Mucosa of rectum (tissue), 2 donors: ENCODE data around the gene DENND6A.

Experiments used
- H3K27ac ChIP-seq, 2 donors: one replicate each; pipeline ENCODE4 v1.7.0; 2013; ENCODE audit warnings: inconsistent platforms in 2 of 2, low read depth in 2 of 2, low read length in 2 of 2
- H3K27me3 ChIP-seq, 2 donors: one replicate each; pipeline ENCODE4 v1.7.0; 2013; ENCODE audit warnings: low read length in 2 of 2; ENCODE audit not compliant: control insufficient read depth in 2 of 2, insufficient read depth in 2 of 2
- H3K36me3 ChIP-seq, 2 donors: one replicate each; pipeline ENCODE4 v1.7.0; 2013; ENCODE audit warnings: low read length in 2 of 2; ENCODE audit not compliant: control insufficient read depth in 2 of 2, insufficient read depth in 2 of 2
- H3K4me1 ChIP-seq, 2 donors: one replicate each; pipeline ENCODE4 v1.7.0; 2013; ENCODE audit warnings: low read length in 2 of 2, mild to moderate bottlenecking in 1 of 2; ENCODE audit not compliant: control insufficient read depth in 2 of 2, insufficient read depth in 2 of 2
- H3K4me3 ChIP-seq, 2 donors: one replicate each; pipeline ENCODE4 v1.7.0; 2013; ENCODE audit warnings: low read length in 2 of 2
- H3K9ac ChIP-seq, 2 donors: one replicate each; pipeline ENCODE4 v1.7.0; 2013; ENCODE audit warnings: low read length in 2 of 2, low read depth in 1 of 2, mild to moderate bottlenecking in 1 of 2
- H3K9me3 ChIP-seq, 2 donors: one replicate each; pipeline ENCODE4 v1.7.0; 2013; ENCODE audit warnings: low read length in 2 of 2; ENCODE audit not compliant: control insufficient read depth in 2 of 2
- donor health status: healthy.
- donor health status: Normal muscosa, but diverticular disease.

Gene DENND6A, protein sequence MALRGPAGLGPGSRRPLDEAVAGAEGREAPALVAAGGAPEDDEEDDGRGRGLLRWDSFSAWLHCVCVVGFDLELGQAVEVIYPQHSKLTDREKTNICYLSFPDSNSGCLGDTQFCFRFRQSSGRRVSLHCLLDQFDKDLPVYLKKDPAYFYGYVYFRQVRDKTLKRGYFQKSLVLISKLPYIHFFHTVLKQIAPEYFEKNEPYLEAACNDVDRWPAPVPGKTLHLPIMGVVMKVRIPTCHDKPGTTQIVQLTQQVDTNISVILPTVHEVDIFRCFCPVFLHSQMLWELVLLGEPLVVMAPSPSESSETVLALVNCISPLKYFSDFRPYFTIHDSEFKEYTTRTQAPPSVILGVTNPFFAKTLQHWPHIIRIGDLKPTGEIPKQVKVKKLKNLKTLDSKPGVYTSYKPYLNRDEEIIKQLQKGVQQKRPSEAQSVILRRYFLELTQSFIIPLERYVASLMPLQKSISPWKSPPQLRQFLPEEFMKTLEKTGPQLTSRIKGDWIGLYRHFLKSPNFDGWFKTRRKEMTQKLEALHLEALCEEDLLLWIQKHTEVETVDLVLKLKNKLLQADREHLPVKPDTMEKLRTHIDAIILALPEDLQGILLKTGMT

DNA sequence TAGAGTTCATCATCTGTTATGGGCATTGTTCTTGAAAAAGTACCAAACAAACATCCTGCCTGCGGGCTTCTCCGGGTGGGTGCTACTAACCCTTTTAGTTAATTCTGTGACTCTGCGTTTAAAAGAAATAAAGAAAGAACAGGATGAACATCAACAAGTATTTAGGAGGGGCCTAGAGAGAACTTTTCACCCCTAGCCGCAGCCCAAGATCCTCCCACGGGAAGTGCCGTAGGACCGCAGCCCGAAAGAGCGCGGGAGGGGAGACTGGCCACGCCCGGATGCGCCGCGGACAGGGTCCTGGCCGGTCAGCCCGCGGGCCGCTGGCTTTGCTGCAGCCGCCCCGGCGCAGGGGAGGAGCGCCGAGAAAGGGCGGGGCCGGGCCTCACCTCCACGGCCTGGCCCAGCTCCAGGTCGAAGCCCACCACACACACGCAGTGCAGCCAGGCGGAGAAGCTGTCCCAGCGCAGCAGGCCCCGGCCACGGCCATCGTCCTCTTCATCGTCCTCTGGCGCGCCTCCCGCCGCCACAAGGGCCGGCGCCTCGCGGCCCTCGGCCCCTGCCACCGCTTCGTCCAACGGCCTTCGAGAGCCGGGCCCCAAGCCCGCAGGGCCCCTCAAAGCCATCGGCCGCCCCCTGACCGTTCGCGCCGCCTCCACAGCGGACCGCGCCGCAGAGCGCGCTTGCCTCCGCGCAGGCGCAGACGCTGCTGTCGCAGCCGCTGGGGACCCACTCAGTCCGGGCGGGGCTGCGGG is at the start of gene DENND6A:
Gene DENND6A, minus strand, starts transcription at position 682 of the 752 bp plus-strand sequence. Its CDS starts 59 bp downstream, at position 623.
- Histone ChIP-seq H3K9ac (peak within 1 kb of the TSS; percentile 93 to 99), H3K9me3 (no peaks in the 10 kb centered on the region), H3K4me1 (peaks cover 8 to 10% of the 10 kb centered on the region in 2 donors), H3K27ac (peak within 1 kb of the TSS; percentile 98), H3K4me3 (peak within 1 kb of the TSS; percentile 81 to 91), H3K27me3 (no peaks in the 10 kb centered on the region), H3K36me3 (no peaks in the 10 kb centered on the region)

DNA sequence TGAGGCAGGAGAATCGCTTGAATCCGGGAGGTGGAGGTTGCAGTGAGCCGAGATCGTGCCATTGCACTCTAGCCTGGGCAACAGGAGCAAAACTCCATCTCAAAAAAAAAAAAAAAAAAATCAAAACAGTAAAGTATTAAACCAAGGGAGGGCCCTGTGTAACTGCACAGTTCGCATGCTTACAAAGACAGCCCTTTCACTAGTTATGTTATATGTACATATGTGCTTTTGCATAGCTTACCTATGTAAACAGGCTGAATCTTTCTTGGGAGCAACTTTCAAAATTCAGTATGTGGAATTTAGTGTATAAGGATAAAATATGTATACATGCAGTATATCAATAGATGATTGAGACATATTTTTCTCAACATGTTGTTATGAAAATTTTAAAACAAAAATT is 47.1 kb upstream of the DENND6A start:
- no peaks in the 10 kb centered on the region for H3K4me1 ChIP-seq
- H3K36me3 ChIP-seq = no peaks in the 10 kb centered on the region
- H3K27ac ChIP-seq = no peak overlapping the region
- H3K27me3 ChIP-seq = no peaks in the 10 kb centered on the region
- no peaks in the 10 kb centered on the region for H3K9me3 ChIP-seq
- no peak overlapping the region for H3K4me3 ChIP-seq
- no peak overlapping the region for H3K9ac ChIP-seq

DNA sequence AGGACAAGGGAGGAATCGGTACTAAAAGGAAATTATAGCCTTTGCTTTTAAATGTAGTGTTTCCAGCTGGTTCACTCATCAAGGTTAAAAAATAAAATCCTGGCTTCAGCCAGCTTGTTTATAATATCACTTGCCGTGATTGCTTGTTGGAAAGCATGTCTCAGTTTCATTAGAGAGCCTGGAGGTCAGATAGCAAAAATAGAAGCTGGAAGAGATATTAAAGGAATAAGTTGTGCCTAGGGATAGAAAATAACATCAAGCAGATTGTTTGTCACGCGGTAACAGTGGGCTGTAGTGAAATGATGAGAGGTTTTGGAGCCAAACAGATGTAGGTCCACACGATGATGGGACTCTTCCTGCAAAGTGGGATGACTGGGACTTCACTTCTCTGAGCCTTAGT is 45.5 kb upstream of the DENND6A start:
- Histone ChIP-seq H3K27ac (no peak overlapping the region), H3K4me1 (no peaks in the 10 kb centered on the region), H3K27me3 (no peaks in the 10 kb centered on the region), H3K9me3 (no peaks in the 10 kb centered on the region), H3K9ac (no peak overlapping the region), H3K36me3 (no peaks in the 10 kb centered on the region), H3K4me3 (no peak overlapping the region)

DNA sequence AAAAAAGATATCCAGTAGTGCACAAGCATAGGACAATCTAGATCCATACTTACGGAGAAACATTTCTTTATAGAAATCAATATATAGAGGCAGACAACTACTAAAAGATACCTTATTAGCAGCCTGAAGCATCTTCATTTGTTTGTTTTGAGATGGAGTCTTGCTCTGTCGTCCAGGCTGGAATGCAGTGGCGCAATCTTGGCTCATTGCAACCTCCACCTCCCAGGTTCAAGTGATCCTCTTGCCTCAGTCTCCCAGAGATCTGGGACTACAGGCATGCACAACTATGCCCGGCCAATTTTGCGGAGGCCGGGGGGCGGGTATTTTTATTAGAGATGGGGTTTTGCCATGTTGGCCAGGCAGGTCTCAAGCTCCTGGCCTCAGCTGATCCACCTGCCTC is 45.0 kb upstream of the DENND6A start:
- H3K4me1 ChIP-seq = no peaks in the 10 kb centered on the region

DNA sequence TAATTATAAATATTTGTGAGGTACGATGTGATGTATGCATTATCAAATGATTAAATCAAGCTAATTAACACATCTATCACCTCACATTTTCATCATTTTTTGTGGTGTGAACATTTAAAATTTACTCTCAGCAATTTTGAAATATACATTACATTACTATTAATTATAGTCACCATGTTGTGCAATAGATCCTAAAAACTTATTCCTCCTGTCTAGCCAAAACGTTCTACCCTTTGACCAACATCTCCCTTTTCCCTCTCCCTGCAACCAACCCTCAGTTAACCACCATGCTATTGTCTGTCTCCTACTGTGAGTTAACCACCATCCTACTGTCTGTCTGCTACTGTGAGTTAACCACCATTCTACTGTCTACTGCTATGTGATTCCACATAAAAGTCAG is 42.5 kb upstream of the DENND6A start:
- Histone ChIP-seq H3K27me3 (no peaks in the 10 kb centered on the region), H3K9me3 (no peaks in the 10 kb centered on the region), H3K4me1 (no peaks in the 10 kb centered on the region), H3K4me3 (no peak overlapping the region), H3K27ac (no peak overlapping the region), H3K36me3 (no peaks in the 10 kb centered on the region), H3K9ac (no peak overlapping the region)

More for the DNA sequence above, 45.0 kb upstream of the DENND6A start:
- Histone ChIP-seq H3K27ac (no peak overlapping the region), H3K27me3 (no peaks in the 10 kb centered on the region), H3K36me3 (no peaks in the 10 kb centered on the region), H3K9ac (no peak overlapping the region), H3K4me3 (no peak overlapping the region), H3K9me3 (no peaks in the 10 kb centered on the region)

DNA sequence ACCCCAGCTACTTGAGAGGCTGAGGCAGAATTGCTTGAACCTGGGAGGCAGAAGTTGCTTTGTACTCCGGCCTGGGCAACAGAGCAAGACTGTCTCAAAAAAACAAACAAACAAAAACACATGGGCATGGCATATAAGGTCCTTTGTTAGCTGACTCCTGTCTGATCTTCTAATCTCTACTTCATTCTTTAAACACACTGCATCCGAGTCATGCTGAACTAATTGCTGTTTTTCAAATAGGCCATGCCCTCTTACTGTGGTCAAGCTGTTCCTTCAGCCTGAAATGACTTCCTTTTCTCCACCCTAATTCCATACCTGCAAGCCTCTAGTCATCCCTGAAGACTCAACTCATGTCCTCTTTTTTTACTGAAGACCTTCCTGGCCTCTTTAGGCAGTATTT is 40.9 kb upstream of the DENND6A start:
- Histone ChIP-seq H3K9me3 (no peaks in the 10 kb centered on the region), H3K27me3 (no peaks in the 10 kb centered on the region), H3K27ac (no peak overlapping the region), H3K36me3 (no peaks in the 10 kb centered on the region), H3K4me3 (no peak overlapping the region), H3K9ac (no peak overlapping the region), H3K4me1 (no peaks in the 10 kb centered on the region)

DNA sequence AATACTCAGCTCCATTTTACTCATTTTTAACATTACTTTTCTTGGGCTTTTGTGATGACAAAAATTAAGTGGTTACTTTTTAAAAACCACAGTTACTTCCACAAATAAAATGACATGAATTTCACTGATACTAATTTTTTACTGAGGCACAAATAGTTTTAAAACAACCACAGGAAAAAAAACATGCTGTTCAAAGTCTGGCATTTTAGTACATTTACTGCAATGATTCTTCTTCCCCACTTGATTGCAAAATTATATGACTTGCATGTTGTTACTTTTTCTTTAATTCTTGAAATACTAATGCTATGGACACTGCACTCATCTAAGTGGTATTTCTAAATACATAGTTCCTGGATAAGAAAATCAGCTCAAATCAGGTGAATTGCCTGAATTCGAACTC is 38.4 kb upstream of the DENND6A start:
- Histone ChIP-seq H3K36me3 (no peaks in the 10 kb centered on the region), H3K4me3 (no peak overlapping the region), H3K9ac (no peak overlapping the region), H3K4me1 (no peaks in the 10 kb centered on the region), H3K27me3 (no peaks in the 10 kb centered on the region), H3K9me3 (no peaks in the 10 kb centered on the region), H3K27ac (no peak overlapping the region)

DNA sequence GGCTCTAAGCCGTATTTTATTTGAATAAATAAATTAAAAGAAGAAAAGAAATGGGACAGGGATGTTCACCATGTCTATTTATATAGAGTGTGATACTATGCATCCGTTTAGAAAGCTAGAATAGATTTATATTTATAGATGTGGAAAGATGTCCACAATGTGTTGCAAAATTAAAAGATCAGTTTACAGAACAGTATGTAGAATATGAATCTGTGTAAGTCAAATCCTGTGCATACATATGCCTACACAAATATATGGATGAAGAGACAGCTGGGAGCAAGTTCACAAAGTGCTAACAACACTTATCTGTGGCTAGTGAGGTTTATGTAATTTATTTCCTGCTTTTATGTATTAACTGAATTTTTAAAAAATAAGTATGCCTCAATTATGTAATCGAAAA is 37.8 kb upstream of the DENND6A start:
- Histone ChIP-seq H3K27ac (no peak overlapping the region), H3K9me3 (no peaks in the 10 kb centered on the region), H3K27me3 (no peaks in the 10 kb centered on the region), H3K9ac (no peak overlapping the region), H3K4me1 (no peaks in the 10 kb centered on the region), H3K36me3 (no peaks in the 10 kb centered on the region), H3K4me3 (no peak overlapping the region)

DNA sequence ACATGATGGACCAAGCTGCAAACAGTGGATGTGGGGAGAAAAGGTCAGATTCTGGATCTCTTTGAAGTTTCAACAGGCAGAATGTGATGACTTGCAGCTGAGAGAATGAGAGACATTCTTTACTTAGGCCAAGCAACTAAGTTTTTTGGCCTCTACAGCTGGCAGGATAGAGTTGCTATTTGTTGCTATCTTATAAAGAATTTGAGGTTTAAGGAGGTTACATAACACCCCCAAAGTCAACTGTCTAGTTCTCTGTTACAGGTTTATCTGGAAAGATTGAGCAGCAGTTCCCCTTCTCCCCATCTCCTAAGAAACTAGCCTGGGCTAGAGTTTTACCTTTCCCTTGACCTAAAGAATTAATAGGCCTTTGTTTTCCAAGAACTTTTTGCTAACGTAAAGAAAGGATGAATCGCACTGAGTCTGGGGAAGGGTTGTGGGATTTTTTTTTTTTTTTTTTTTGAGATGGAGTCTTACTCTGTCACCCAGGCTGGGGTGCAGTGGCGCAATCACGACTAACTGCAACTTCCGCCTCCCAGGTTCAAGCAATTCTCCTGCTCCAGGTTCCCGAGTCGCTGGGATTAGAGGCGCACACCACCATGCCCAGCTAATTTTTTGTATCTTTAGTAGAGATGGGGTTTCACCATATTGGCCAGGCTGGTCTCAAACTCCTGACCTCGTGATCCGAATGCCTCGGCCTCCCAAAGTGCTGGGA is 36.6 kb upstream of the DENND6A start:
- H3K9me3 ChIP-seq = no peaks in the 10 kb centered on the region
- H3K4me3 ChIP-seq = no peak overlapping the region
- H3K4me1 ChIP-seq = no peaks in the 10 kb centered on the region
- H3K36me3 ChIP-seq = no peaks in the 10 kb centered on the region
- no peaks in the 10 kb centered on the region for H3K27me3 ChIP-seq
- H3K27ac ChIP-seq = no peak overlapping the region
- H3K9ac ChIP-seq = no peak overlapping the region
